GM10266 (cell line): Measurements from ENCODE around the gene DAB1.

Experiments used
- DNase-seq: peaks from one replicate; pipeline ENCODE4 v3.0.0; 2012; ENCODE audit errors: extremely low spot score
- CTCF ChIP-seq: IDR thresholded peaks from 2 replicates; pipeline ENCODE4 v1.5.1; 2012; ENCODE audit warnings: mild to moderate bottlenecking, low read depth; ENCODE audit not compliant: control insufficient read depth, insufficient read depth; ENCODE audit errors: missing control alignments

DAB1 gene

DNA sequence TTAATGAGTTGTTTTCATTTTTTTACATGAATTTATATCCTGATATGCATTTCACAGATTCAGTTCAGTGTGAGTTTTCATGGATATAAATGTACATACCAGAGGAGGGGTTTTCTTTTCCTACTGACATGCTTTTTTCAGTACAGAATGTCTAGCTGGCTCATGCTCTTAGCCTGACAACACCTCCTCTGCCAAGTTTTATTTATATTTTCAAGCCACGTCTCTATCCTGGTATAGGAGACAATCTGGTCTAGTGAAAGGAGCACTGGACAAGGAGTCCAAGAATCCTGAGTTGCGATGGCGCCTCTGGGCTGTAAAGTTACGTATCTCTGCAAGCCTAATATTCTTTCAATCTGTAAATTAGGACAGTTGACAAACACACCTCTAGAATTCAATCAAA lies 4.9 kb downstream of the DAB1 start:
- no peak for TF ChIP-seq CTCF

DNA sequence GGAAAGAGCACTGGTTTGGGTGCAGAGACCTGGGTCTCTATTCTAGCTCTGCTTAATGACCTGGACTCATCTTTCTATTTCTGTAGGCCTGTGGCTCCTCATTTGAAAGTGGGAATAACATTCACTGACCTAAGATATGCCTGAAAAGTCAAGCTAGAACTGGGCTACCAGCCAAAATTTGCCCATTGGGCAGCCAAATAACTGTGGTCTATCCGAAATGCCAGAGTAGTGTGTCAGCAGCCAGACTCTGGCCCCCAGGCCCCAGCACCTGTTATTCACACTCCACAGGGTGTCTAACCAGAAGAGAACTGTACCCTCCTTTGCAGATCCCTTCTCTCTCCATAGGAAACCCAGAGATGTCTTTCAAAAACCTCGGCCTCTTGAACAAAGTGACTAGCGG lies 12.6 kb downstream of the DAB1 start:
- TF ChIP-seq CTCF: no peak
- no peak for DNase-seq

More for the DNA sequence above, 4.9 kb downstream of the DAB1 start:
- DNase-seq: no peak

- no peak for TF ChIP-seq CTCF
- no peak for DNase-seq
Measured at GRCh38 chr1:57410508-57410907, 13.4 kb downstream of the DAB1 start.

DNA sequence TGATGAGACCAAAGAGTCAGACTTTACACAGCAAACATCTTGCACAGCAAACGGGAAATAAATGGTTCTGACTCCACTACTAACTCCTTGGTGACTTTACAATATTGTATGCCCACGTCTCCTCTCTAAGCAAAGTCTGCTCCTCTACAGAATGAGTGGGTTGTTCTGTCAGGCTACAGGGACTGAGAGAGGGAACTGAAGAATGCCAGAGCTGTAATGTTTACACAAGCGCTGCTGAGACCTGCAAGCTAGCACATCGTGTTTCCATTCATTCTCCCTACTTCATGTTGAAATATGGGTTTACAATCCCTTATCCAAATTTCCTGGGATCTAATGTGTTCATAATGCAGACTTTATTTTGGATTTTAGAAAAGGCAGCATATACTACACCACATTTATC lies 15.9 kb downstream of the DAB1 start:
- DNase-seq: no peak
- TF ChIP-seq CTCF: no peak

GRCh38 chr1:57406428-57406970 lies 17.4 kb downstream of the DAB1 start:
- DNase-seq: no peak

GRCh38 chr1:57404884-57405283 lies 19.0 kb downstream of the DAB1 start:
- no peak for TF ChIP-seq CTCF
- DNase-seq: no peak

More at GRCh38 chr1:57406428-57406970, 17.4 kb downstream of the DAB1 start:
- TF ChIP-seq CTCF: no peak

GRCh38 chr1:57403201-57403600 lies 20.7 kb downstream of the DAB1 start:
- DNase-seq: no peak
- TF ChIP-seq CTCF: no peak
